GM11168 (cell line): Measurements from ENCODE around the gene TSC22D1.
"Not testable (repeated sequence)": the region's sequence is repeated elsewhere in the genome, so short reads cannot be mapped to it uniquely, and the experiment has no call there.

ENCODE experiments used
- in situ Hi-C: fragments of 300-500 bp; cut with MboI; formaldehyde crosslinking; loops from one replicate; pipeline ENCODE4 v1.12.0; 2022; ENCODE audit warnings: low sequenced_read_pairs; ENCODE audit not compliant: unreplicated experiment

TSC22D1 gene

GRCh38 chr13:44575741-44576350, at the start of gene TSC22D1:
Gene TSC22D1 (minus strand): TSS chr13:44576330. CDS start chr13:44576074, 256 bp downstream.
- in situ Hi-C loops, result no loop called here

- in situ Hi-C loops, result no loop called here
Observed at GRCh38 chr13:44622708-44623107, 46.6 kb upstream of the TSC22D1 start.

GRCh38 chr13:44622261-44622660, 46.1 kb upstream of the TSC22D1 start:
- in situ Hi-C loops, result no loop called here

- in situ Hi-C loops, result no loop called here
Observed at GRCh38 chr13:44620057-44620456, 43.9 kb upstream of the TSC22D1 start.

- in situ Hi-C loops, result no loop called here
Observed at GRCh38 chr13:44619651-44620050, 43.5 kb upstream of the TSC22D1 start.

GRCh38 chr13:44618326-44618725, 42.2 kb upstream of the TSC22D1 start:
- in situ Hi-C loops, result no loop called here

- in situ Hi-C loops, result no loop called here
Observed at GRCh38 chr13:44617648-44618047, 41.5 kb upstream of the TSC22D1 start.

- in situ Hi-C loops, result no loop called here
Observed at GRCh38 chr13:44609137-44609536, 33.0 kb upstream of the TSC22D1 start.

- in situ Hi-C loops, result no loop called here
Observed at GRCh38 chr13:44605721-44606120, 29.6 kb upstream of the TSC22D1 start.

- in situ Hi-C loops, result no loop called here
Observed at GRCh38 chr13:44605275-44605674, 29.1 kb upstream of the TSC22D1 start.

- in situ Hi-C loops, result no loop called here
Observed at GRCh38 chr13:44601586-44601985, 25.5 kb upstream of the TSC22D1 start.

- in situ Hi-C loops, result not testable (repeated sequence)
Observed at GRCh38 chr13:44593861-44594592, 17.9 kb upstream of the TSC22D1 start.

GRCh38 chr13:44592216-44592847, 16.2 kb upstream of the TSC22D1 start:
- in situ Hi-C loops, result no loop called here

GRCh38 chr13:44591316-44591715, 15.2 kb upstream of the TSC22D1 start:
- in situ Hi-C loops, result no loop called here

- in situ Hi-C loops, result no loop called here
Observed at GRCh38 chr13:44583137-44583536, 7.0 kb upstream of the TSC22D1 start.

- in situ Hi-C loops, result no loop called here
Observed at GRCh38 chr13:44578067-44578400, 1.9 kb upstream of the TSC22D1 start.

GRCh38 chr13:44577236-44578066, 1.3 kb upstream of the TSC22D1 start:
- in situ Hi-C loops, result no loop called here

GRCh38 chr13:44576351-44577235, 463 bp upstream of the TSC22D1 start:
- in situ Hi-C loops, result no loop called here

- in situ Hi-C loops, result no loop called here
Observed at GRCh38 chr13:44575035-44575434, 1.1 kb downstream of the TSC22D1 start.

GRCh38 chr13:44574466-44574855, 1.7 kb downstream of the TSC22D1 start:
- in situ Hi-C loops, result no loop called here
